KOPT-K1 (cell line): ENCODE results near the gene PFKFB3.
"Not testable (repeated sequence)": the region's sequence is repeated elsewhere in the genome, so short reads cannot be mapped to it uniquely, and the experiment has no call there.

Experiments
- H3K27ac ChIP-seq: fragments of 200-600 bp; sonication (generic); 2 replicates; pipeline ENCODE4 v1.5.1; 2016; ENCODE audit warnings: antibody characterized with exemption, mild to moderate bottlenecking, low read depth, low read length; ENCODE audit not compliant: poor library complexity, severe bottlenecking
- H3K36me3 ChIP-seq: fragments of 200-600 bp; sonication (generic); 2 replicates; pipeline ENCODE4 v1.5.1; 2017; ENCODE audit warnings: antibody characterized with exemption, mild to moderate bottlenecking, low read length, moderate library complexity; ENCODE audit not compliant: insufficient read depth
- H3K9me3 ChIP-seq: fragments of 200-600 bp; sonication (generic); 2 replicates; pipeline ENCODE4 v1.5.1; 2017; ENCODE audit warnings: antibody characterized with exemption, low read length, mild to moderate bottlenecking; ENCODE audit not compliant: insufficient read depth, poor library complexity, severe bottlenecking

The PFKFB3 gene

DNA sequence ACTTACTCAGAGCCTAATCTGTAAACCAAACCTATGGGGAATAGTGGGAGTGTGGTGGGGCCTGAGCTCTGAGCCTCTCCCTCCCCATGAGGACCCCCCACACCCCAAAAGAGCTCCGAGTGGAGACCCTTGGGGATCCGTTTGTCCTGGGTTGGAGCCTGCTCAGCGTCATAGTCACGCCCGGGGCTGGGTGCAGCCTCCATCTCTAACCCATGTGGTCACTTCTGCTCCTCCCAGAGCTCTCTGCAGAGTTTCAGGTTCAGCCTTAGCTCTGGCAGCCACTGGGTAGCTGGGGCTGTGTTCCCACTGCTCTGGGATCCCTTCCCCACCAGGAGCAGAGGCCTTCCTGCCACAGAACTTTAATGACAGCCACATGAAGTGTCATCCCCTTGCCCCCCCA lies 25.9 kb downstream of the PFKFB3 start:
- Histone ChIP-seq H3K9me3 (no peaks in the 10 kb centered on the region), H3K27ac (no peak overlapping the region), H3K36me3 (peaks cover 100% of the 10 kb centered on the region)

DNA sequence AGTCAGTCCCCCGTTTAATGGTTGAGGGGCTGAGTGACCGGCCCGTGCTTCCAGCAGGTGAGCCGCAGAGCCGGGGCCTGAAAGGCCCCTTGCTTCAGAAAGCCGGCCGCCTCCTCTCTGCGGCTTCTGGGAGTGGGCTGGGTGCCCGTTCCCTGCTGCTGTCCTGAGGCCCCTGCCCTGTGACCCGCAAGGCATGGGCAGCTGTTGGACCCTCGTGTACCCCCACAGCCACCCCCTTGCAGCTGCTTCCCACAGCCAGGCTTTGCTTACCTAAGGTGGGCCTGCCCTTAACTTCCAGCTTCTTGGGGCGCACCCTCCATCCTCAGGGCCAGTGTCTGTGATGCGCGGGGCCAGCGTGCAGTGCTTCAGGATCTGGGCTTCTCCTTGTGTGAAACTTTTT lies 26.6 kb downstream of the PFKFB3 start:
- Histone ChIP-seq H3K9me3 (no peaks in the 10 kb centered on the region), H3K36me3 (peaks cover 100% of the 10 kb centered on the region), H3K27ac (no peak overlapping the region)

DNA sequence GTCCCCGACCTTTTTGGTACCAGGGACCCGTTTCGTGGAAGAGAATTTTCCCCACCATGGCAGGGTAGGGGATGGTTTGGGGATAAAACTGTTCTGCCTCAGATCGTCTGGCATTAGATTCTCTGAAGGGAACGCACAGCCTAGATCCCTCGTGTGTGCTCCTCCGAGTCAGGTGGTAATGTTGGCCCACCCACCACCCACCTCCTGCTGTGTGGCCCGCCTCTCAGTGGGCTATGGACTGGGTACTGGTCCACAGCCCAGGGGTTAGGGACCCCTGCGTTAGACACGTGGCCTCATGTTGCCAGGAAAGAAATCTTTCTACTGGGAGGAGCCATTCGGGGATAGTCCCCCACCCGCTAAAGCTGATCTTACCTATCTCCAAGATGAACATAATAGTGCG lies 27.0 kb downstream of the PFKFB3 start:
- Histone ChIP-seq H3K27ac (no peak overlapping the region), H3K9me3 (no peaks in the 10 kb centered on the region), H3K36me3 (peaks cover 100% of the 10 kb centered on the region)

DNA sequence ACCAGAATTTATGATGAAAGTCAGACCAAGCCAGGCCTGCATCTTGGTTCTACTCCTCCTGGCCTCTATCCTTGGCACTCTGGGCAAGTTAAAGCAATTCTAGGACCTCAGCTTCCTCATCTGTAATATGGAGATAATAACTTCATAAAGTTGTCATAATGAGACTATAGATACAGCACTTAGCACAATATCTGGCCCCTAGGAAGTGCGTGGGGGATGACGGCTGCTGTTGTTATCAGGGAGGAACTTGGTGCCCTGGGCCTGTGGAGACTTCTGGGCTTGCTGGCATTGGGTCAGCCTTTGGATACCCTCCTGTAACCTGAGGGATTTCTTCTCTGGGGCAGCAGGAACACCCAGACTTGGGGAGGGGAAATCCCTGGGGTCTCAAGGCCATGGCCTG lies 27.6 kb downstream of the PFKFB3 start:
- H3K9me3 ChIP-seq: no peaks in the 10 kb centered on the region
- H3K27ac ChIP-seq: no peak overlapping the region
- peaks cover 99% of the 10 kb centered on the region for H3K36me3 ChIP-seq

DNA sequence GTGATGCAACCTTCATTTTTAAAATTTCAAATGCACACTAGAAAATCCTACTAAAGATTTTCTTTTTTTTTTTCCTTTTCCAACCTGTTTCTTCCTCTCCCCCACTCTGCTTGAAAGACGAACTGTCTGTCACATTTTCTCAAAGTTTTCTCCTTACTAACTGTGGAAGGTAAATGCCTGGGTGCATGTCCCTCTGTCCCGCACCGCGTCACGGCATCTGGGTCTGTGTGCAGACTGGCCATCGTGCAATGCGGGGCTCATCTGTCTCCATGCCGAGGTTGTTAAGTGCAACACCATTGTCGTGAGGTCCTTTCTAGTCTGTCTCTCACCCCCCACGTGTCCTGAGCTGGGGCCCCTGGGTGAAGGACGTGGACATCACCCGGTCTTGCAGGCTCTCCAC lies 28.4 kb downstream of the PFKFB3 start:
- Histone ChIP-seq H3K9me3 (no peaks in the 10 kb centered on the region), H3K27ac (no peak overlapping the region), H3K36me3 (peaks cover 98% of the 10 kb centered on the region)

DNA sequence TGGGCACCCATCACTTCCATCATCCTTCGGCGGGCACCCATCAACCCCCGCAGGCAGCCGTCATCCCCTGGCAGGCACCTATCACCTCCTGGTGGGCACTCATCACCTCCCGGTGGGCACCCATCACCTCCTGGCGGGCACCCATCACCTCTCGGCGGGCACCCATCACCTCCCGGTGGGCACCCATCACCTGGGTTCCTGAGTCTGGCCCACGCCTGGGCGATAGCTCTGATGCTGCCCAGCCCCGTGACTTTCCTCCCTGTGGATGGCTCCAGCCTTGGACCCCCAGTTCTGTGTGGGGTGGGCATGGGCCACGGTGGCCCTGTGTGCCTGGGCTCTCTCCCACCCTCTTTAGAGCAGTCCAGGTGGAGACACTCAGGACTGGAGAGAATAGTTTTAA lies 29.0 kb downstream of the PFKFB3 start:
- peaks cover 98% of the 10 kb centered on the region for H3K36me3 ChIP-seq
- H3K27ac ChIP-seq: no peak overlapping the region
- no peaks in the 10 kb centered on the region for H3K9me3 ChIP-seq

DNA sequence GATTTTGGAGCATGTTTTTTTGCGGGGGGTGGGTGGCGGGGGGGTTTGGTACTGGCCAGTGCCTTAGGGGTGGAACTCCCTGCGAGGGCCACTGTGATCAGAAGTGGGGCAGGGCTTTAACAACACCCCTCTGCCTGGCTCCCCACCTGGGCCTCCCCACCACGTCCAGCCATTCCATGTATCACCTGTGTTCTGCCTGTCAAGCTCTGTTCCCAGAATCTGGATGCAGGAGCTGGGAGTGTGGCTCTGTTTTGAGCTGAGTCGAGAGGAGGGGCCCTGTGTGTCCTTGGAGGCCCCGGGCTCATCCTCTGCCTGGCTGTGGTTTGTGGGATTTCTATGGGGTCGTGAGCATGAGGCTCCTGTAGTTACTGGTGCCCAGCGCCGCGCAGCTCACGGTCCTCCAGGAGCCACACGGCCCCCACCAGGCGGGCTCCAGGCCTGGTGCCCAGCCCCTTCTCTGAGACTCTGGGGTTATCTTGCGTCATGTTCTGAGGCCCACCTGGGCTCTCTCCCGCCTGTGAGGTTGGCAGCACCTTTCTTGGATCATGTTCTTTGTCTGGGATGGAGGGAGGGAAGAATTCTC lies 29.6 kb downstream of the PFKFB3 start:
- Histone ChIP-seq H3K36me3 (peaks cover 96% of the 10 kb centered on the region), H3K27ac (no peak overlapping the region), H3K9me3 (no peaks in the 10 kb centered on the region)

DNA sequence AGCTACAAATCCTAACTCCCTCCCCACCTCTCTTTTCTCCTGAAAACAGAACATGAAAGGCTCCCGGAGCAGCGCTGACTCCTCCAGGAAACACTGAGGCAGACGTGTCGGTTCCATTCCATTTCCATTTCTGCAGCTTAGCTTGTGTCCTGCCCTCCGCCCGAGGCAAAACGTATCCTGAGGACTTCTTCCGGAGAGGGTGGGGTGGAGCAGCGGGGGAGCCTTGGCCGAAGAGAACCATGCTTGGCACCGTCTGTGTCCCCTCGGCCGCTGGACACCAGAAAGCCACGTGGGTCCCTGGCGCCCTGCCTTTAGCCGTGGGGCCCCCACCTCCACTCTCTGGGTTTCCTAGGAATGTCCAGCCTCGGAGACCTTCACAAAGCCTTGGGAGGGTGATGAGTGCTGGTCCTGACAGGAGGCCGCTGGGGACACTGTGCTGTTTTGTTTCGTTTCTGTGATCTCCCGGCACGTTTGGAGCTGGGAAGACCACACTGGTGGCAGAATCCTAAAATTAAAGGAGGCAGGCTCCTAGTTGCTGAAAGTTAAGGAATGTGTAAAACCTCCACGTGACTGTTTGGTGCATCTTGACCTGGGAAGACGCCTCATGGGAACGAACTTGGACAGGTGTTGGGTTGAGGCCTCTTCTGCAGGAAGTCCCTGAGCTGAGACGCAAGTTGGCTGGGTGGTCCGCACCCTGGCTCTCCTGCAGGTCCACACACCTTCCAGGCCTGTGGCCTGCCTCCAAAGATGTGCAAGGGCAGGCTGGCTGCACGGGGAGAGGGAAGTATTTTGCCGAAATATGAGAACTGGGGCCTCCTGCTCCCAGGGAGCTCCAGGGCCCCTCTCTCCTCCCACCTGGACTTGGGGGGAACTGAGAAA lies 30.4 kb downstream of the PFKFB3 start:
- Histone ChIP-seq H3K36me3 (peaks cover 94% of the 10 kb centered on the region), H3K9me3 (no peaks in the 10 kb centered on the region), H3K27ac (no peak overlapping the region)

DNA sequence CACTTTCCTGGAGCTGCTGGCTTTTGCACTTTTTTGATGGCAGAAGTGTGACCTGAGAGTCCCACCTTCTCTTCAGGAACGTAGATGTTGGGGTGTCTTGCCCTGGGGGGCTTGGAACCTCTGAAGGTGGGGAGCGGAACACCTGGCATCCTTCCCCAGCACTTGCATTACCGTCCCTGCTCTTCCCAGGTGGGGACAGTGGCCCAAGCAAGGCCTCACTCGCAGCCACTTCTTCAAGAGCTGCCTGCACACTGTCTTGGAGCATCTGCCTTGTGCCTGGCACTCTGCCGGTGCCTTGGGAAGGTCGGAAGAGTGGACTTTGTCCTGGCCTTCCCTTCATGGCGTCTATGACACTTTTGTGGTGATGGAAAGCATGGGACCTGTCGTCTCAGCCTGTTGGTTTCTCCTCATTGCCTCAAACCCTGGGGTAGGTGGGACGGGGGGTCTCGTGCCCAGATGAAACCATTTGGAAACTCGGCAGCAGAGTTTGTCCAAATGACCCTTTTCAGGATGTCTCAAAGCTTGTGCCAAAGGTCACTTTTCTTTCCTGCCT lies 31.1 kb downstream of the PFKFB3 start:
- Histone ChIP-seq H3K36me3 (peaks cover 86% of the 10 kb centered on the region), H3K27ac (no peak overlapping the region), H3K9me3 (no peaks in the 10 kb centered on the region)

DNA sequence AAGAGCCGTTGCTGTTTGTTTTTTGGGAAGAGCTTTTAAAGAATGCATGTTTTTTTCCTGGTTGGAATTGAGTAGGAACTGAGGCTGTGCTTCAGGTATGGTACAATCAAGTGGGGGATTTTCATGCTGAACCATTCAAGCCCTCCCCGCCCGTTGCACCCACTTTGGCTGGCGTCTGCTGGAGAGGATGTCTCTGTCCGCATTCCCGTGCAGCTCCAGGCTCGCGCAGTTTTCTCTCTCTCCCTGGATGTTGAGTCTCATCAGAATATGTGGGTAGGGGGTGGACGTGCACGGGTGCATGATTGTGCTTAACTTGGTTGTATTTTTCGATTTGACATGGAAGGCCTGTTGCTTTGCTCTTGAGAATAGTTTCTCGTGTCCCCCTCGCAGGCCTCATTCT lies 31.6 kb downstream of the PFKFB3 start:
- Histone ChIP-seq H3K36me3 (peaks cover 81% of the 10 kb centered on the region), H3K9me3 (no peaks in the 10 kb centered on the region), H3K27ac (no peak overlapping the region)

DNA sequence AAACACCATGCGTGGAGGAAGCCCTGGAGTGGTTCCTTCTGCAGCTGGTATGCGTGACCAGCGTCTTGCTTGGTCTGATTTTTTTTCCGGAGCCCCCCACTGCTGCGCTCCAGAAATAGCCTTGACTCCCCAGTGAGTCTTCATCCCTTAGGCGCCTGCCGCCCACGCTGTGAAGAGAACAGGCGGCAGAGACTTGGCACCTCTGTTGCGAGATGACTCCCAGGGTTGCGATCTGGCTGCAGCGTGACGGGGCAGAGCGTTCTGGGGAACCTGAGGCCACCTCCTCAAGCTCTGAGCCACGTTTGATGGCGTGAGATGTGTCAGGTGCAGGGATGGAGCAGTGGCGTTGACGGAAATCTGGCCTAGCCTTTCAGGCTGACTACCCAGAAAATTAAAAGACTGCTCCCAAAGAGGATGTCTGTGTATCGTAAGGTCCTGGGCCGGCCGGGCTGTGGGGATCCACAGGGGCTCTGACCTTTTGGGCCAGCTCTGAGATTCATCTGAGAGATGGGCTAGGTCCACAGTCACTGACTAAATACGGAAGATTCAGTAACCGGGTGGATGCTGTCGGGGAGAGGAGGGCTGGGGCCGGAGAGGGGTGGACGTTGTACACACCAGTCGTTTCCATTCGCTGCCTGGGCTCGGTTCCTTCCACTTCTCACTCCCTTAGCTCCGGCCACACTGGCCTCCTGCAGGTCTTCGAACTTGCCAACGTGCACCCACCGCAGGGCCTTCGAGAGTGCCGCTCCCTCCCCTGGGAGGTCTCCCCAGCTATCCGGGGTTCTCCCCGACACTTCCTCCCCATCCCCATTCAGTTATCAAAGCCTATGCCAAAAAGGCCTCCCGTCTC lies 33.8 kb downstream of the PFKFB3 start:
- Histone ChIP-seq H3K27ac (no peak overlapping the region), H3K9me3 (no peaks in the 10 kb centered on the region), H3K36me3 (peaks cover 59% of the 10 kb centered on the region)

DNA sequence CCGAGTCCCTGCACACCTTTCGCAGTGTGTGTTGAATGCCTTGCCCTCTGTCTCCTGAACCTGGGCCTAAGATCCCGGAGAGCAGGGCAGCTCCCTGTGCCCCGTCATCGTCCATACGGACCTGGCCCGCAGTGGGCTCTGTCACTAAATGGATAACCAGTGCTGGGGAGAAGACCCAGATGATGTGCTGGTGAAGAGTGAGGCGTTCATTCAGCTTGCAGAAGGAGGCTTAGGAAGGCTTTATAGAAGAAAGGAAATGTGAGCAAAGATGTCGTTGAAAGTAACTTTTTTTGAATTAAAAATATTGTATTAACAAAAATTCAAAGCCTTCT lies 34.4 kb downstream of the PFKFB3 start:
- Histone ChIP-seq H3K36me3 (peaks cover 53% of the 10 kb centered on the region), H3K9me3 (no peaks in the 10 kb centered on the region), H3K27ac (no peak overlapping the region)

DNA sequence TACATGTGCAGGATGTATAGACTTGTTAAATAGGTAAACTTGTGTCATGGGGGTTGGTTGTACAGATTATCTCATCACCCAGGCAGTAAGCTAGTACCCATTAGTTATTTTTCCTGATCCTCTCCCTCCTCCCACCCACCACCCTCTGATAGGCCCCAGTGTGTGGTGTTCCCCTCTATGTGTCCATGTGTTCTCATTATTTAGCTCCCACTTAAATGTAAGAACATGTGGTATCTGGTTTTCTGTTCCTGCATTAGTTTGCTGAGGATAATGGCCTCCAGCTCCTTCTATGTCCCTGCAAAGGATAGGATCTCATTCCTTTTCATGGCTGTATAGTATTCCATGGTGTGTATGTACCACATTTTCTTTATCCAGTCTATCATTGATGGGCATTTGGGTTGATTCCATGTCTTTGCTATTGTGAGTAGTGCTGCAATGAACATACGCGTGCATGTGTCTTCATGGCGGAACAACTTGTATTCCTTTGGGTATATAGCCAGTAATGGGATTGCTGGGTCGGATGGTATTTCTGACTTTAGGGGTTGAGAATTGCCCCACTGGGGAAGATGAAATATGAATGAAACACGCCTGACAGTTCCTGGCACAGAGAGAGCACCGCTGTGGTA lies 36.0 kb downstream of the PFKFB3 start:
- H3K27ac ChIP-seq, H3K9me3 ChIP-seq: not testable (repeated sequence)
- peaks cover 37% of the 10 kb centered on the region for H3K36me3 ChIP-seq

DNA sequence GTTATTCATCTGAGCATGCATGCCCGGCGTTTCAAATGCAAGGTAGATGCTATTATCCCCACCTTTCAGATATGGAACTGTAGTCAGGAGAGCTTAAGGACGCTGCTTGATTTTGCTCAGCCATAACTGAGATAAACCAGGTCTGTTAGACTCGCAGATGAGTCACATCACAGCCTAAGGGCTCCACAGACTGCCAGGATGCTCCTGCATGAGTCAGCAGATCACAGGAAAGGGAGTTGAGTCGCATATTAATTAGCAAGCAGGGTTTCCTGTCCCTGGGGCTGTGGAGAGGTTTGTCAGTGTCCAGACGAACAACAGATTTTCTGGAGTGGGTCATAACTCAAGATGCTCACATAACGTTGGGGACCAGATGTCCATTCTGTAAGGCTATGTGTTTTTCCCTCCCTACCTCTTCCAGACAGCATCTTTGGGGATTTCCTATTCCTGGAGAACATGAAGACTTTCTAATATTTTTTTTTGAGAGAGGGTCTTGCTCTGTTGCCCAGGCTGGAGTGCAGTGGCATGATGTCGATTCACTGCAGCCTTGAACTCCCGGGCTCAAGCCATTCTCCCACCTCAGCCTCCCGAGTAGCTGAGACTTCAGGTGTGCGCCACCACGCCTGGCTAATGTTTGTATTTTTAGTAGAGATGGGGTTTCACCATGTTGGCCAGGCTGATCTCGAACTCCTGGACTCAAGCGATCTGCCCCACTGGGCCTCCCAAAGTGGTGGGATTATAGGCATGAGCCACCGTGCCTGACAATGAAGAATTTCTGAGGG lies 36.7 kb downstream of the PFKFB3 start:
- no peak overlapping the region for H3K27ac ChIP-seq
- peaks cover 30% of the 10 kb centered on the region for H3K36me3 ChIP-seq
- H3K9me3 ChIP-seq: no peaks in the 10 kb centered on the region
